Measurements from ENCODE around the gene VPS52.

Gene VPS52

GRCh38 chr6:33204415-33205190 lies 67.1 kb downstream of the VPS52 start, which contains the start of gene HSD17B8:
TSS of gene HSD17B8 (plus strand) at chr6:33204655. CDS start at chr6:33204669, 14 bp downstream.
- POLR2A ChIA-PET = interaction anchor here (0.6 to 1.1 kb wide), 4 partner anchors 10 to 274 kb away, joined by 4 to 7 read pairs (median 4); partner anchors contain the start of gene COL11A2
- peak; percentile 94 for DNase-seq (ENCODE audit: extremely low spot score)
- no peak for TF ChIP-seq CTCF (IDR thresholded peaks at IDR 0.05; ENCODE audit: control extremely low read depth, extremely low read depth, low read depth, missing control alignments)
- CTCF ChIA-PET = interaction anchor here (2.5 kb wide), 1 partner anchor 44 kb away, joined by 16 read pairs; no protein-coding TSS in a partner anchor

GRCh38 chr6:33204165-33204414 lies 67.6 kb downstream of the VPS52 start:
- ChIA-PET POLR2A (interaction anchor here (0.9 to 1.1 kb wide), 2 partner anchors 10 to 12 kb away, joined by 4 read pairs; partner anchors contain the start of gene COL11A2), CTCF (interaction anchor here (2.5 kb wide), 1 partner anchor 45 kb away, joined by 16 read pairs; no protein-coding TSS in a partner anchor)
- no peak for DNase-seq (ENCODE audit: extremely low spot score)
- no peak for TF ChIP-seq CTCF (IDR thresholded peaks at IDR 0.05; ENCODE audit: control extremely low read depth, extremely low read depth, low read depth, missing control alignments)

GRCh38 chr6:33203443-33204164 lies 68.1 kb downstream of the VPS52 start:
- ChIA-PET CTCF (interaction anchor here (1.4 to 2.5 kb wide), 2 partner anchors 31 to 45 kb away, joined by 3 to 16 read pairs; no protein-coding TSS in a partner anchor), POLR2A (no interaction called here)
- no peak for TF ChIP-seq CTCF (IDR thresholded peaks at IDR 0.05; ENCODE audit: control extremely low read depth, extremely low read depth, low read depth, missing control alignments)

GRCh38 chr6:33202799-33203198 lies 68.9 kb downstream of the VPS52 start:
- no peak for DNase-seq (ENCODE audit: extremely low spot score)
- POLR2A ChIA-PET = no interaction called here

More at GRCh38 chr6:33203443-33204164, 68.1 kb downstream of the VPS52 start:
- no peak for DNase-seq (ENCODE audit: extremely low spot score)

GRCh38 chr6:33201935-33202334 lies 69.7 kb downstream of the VPS52 start:
- CTCF ChIA-PET = no interaction called here
- POLR2A ChIA-PET = no interaction called here
- no peak for DNase-seq (ENCODE audit: extremely low spot score)
- no peak for TF ChIP-seq CTCF (IDR thresholded peaks at IDR 0.05; ENCODE audit: control extremely low read depth, extremely low read depth, low read depth, missing control alignments)

More at GRCh38 chr6:33202799-33203198, 68.9 kb downstream of the VPS52 start:
- CTCF ChIA-PET = interaction anchor here (1.4 kb wide), 1 partner anchor 31 kb away, joined by 3 read pairs; no protein-coding TSS in a partner anchor
- no peak for TF ChIP-seq CTCF (IDR thresholded peaks at IDR 0.05; ENCODE audit: control extremely low read depth, extremely low read depth, low read depth, missing control alignments)

GRCh38 chr6:33201147-33201545 lies 70.5 kb downstream of the VPS52 start:
- DNase-seq (ENCODE audit: extremely low spot score) = no peak
- TF ChIP-seq CTCF (IDR thresholded peaks at IDR 0.05; ENCODE audit: control extremely low read depth, extremely low read depth, low read depth, missing control alignments) = no peak
- ChIA-PET POLR2A (no interaction called here), CTCF (no interaction called here)

Data from GM10248 (cell line).